BJ (cell line): ENCODE results near the gene NLGN1. TPM values are rescaled to one million over a fixed set of nuclear protein-coding genes. Genes with fewer than 3 reads are reported as not detected.

Experiments used
- CTCF ChIA-PET: fragments of 350-600 bp; formaldehyde crosslinking; extraction: SDS; loops from one replicate; lab custom pipeline; 2021; ENCODE audit warnings: antibody characterized with exemption, inconsistent platforms; lab: Yijun Ruan, JAX
- POLR2A ChIA-PET: fragments of 300-600 bp; sonication (Branson Sonifier 250); formaldehyde crosslinking; extraction: SDS; loops from one replicate; lab custom pipeline; 2021; ENCODE audit warnings: antibody characterized with exemption; lab: Charles Lee
- DNase-seq: peaks from one replicate; pipeline ENCODE4 v3.0.0-alpha.2; 2011; ENCODE audit warnings: low read depth
- H3K27me3 ChIP-seq: 2 replicates; pipeline ENCODE4 v1.6.0; 2011; ENCODE audit warnings: low read length; ENCODE audit not compliant: control insufficient read depth, insufficient read depth
- H3K36me3 ChIP-seq: 2 replicates; pipeline ENCODE4 v1.5.1; 2011; ENCODE audit warnings: low read length; ENCODE audit not compliant: control insufficient read depth, insufficient read depth
- H3K4me3 ChIP-seq: 2 replicates; pipeline ENCODE4 v1.5.1; 2011; ENCODE audit warnings: low read depth, mild to moderate bottlenecking, control low read depth, low read length
- CTCF ChIP-seq: IDR thresholded peaks from 2 replicates; pipeline ENCODE4 v1.5.1; 2011; ENCODE audit warnings: low read depth, mild to moderate bottlenecking, control low read depth, inconsistent platforms, low read length, moderate library complexity; ENCODE audit not compliant: insufficient read depth
- polyA plus RNA-seq: library from polyadenylated mRNA; depleted of rRNA; stranded (reverse); fragments of >200 nt; gene quantifications from 2 replicates; pipeline ENCODE4 v1.2.3, GENCODE V29; 2011

Gene NLGN1
- polyA plus RNA-seq, 1 experiment, result 15.5 TPM

DNA sequence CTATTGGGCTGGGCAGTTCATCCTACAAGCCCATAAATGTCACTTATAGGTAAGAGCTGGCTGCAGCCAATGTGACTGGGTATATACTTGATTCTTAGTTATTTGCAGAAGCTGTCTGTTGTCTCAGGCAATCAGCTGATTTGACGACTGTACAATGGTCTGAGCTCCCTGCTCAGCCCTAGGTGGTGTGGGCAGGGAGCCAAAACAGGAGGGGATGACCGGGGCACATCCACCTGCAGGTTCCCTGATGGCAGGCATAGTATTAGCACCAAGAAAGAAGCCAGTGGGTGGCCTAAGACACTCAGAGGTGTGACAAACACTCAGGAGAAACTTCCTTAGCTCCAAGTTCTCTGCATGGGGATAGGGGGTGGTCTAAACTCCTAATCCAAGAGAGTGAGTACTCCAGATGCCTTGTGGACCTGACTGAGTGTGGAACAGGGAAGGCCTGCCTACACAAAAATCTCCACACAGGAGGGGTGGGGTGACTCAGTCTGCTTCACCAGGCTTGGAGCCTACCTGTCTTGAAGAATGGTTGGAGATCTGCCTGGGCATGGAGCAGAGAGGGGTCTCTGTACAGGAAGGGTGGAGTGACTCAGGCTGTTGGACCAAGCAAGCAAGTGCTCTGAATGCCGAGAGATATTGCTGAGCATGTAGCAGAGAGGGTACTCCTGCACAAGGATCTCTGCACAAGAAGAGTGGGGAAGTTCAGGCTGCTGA is 771.2 kb downstream of the NLGN1 start:
- TF ChIP-seq CTCF, result no peak
- Histone ChIP-seq H3K27me3 (no peaks in the 10 kb centered on the region), H3K36me3 (no peaks in the 10 kb centered on the region), H3K4me3 (no peak overlapping the region)
- DNase-seq, result no peak
- CTCF ChIA-PET, result interaction anchor here (0.9 kb wide), 1 partner anchor 16 kb away, joined by 3 read pairs; no protein-coding TSS in a partner anchor
- POLR2A ChIA-PET, result no interaction called here

- POLR2A ChIA-PET, result interaction anchor here (0.6 kb wide), 1 partner anchor 8 kb away, joined by 3 read pairs; no protein-coding TSS in a partner anchor
- TF ChIP-seq CTCF, result no peak
- CTCF ChIA-PET, result no interaction called here
- Histone ChIP-seq H3K27me3 (no peaks in the 10 kb centered on the region), H3K36me3 (no peaks in the 10 kb centered on the region), H3K4me3 (no peak overlapping the region)
- no peak for DNase-seq
Observed at GRCh38 chr3:174169736-174170135, 772.2 kb downstream of the NLGN1 start.

DNA sequence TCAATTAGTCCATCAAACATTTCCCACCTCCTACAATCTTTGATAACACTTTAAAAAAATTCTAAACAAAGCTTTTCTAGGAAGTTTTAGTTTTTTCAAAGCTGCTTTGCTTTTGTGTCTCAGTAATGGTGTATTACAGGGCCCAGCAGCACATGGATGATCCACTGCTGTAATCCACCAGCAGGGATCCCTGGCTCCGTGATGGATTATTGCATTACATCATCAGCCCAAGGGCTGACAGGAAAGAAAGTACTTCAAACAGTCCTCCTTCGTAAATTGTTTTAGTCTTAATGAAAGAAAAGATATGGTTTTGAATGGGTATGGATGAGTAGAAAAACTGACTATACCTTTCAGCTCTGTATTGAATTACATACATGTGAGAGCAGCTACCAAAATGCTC is 772.7 kb downstream of the NLGN1 start:
- CTCF ChIA-PET, result no interaction called here
- POLR2A ChIA-PET, result interaction anchor here (0.6 kb wide), 1 partner anchor 9 kb away, joined by 3 read pairs; no protein-coding TSS in a partner anchor
- Histone ChIP-seq H3K27me3 (no peaks in the 10 kb centered on the region), H3K4me3 (no peak overlapping the region), H3K36me3 (no peaks in the 10 kb centered on the region)
- DNase-seq, result no peak
- no peak for TF ChIP-seq CTCF

- Histone ChIP-seq H3K4me3 (no peak overlapping the region), H3K36me3 (no peaks in the 10 kb centered on the region), H3K27me3 (no peaks in the 10 kb centered on the region)
- DNase-seq, result no peak
- no peak for TF ChIP-seq CTCF
- CTCF ChIA-PET, result interaction anchor here (0.6 kb wide), 1 partner anchor 19 kb away, joined by 3 read pairs; no protein-coding TSS in a partner anchor
- POLR2A ChIA-PET, result no interaction called here
Observed at GRCh38 chr3:174186377-174186989, 788.9 kb downstream of the NLGN1 start.

GRCh38 chr3:174191380-174191779 is 793.8 kb downstream of the NLGN1 start:
- Histone ChIP-seq H3K27me3 (no peaks in the 10 kb centered on the region), H3K36me3 (no peaks in the 10 kb centered on the region), H3K4me3 (no peak overlapping the region)
- TF ChIP-seq CTCF, result no peak
- no peak for DNase-seq
- POLR2A ChIA-PET, result no interaction called here
- CTCF ChIA-PET, result interaction anchor here (0.7 kb wide), 1 partner anchor 59 kb away, joined by 3 read pairs; no protein-coding TSS in a partner anchor
